Adipose tissue (tissue), 3 donors: ENCODE data around the gene BANF2. TPM values are rescaled to one million over a fixed set of nuclear protein-coding genes. Genes with fewer than 3 reads are reported as not detected.

Source experiments
- H3K27ac ChIP-seq: one replicate; pipeline ENCODE4 v1.5.1; 2013; ENCODE audit warnings: low read depth, low read length
- WGBS, 3 donors: extraction: QIAGEN DNeasy Blood & Tissue Kit; methylation state at CpG; one replicate each; pipeline ENCODE4 v1.1.7; 2013; 5-methylcytosine and 5-hydroxymethylcytosine counted together
- polyA plus RNA-seq, 3 donors: library from polyadenylated mRNA; stranded (reverse); fragments of 200-250 nt; gene quantifications; one replicate each; pipeline ENCODE4 v1.2.3, GENCODE V29; 2013
- donor health status: healthy with polysubstance abuse.
- donor health status: Bipolar disorder and iron deficiency.
- donor health status: healthy.

Gene BANF2
- polyA plus RNA-seq, 3 donors: 0.92 TPM; not detected in 2

DNA sequence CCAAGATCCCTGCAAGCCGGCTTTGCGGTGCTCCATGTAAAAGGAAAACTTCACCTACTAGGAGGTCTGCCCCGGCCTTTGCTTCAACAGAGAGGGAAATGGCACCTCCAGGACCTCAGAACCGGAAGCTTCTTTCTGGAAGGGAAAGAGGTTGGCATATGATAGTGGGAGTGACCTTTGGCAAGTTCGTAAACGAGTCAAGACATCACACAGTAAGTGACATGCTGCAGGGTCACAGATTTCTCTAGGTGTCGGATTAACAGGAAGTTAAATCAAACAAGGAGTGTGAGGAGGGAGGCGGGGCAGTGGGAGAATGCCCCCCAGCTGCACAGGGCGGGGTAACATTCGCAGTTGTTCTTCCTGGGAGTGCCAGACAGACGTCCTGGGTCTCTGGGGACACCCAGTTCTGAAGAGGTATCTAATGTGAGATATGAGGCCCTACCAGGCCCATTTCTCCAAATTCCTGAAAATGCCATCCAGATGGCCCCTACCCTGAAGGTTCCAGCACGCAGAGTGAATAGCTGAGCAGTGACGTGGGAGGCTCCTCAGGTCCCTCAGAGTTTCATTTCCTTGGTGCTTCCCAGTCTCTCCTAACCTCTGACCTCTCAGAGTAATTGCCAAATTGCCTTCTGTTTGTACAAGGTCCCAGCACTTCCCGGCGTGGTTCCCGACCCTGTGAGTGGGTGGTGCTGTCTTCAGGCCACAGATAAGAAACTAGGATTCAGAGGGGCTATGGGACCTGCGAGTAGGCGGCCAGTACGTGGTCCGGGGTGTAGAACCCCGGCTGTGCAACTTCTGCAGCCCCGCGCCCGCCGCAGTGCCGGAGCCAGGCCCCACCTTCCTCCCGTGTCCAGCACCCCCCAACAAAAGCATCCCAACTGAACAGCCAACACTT is 19.6 kb upstream of the BANF2 start:
- WGBS, 3 donors: 10 to 16% (median 15%) methylated on average over 27 of the region's 27 CpGs
- H3K27ac ChIP-seq: peak overlapping the region; percentile 55

- H3K27ac ChIP-seq: peak overlapping the region; percentile 76
- 1% methylated on average over 66 to 109 of the region's 110 CpGs for WGBS, 3 donors
These were observed 18.7 kb upstream of the BANF2 start for GRCh38 chr20:17680836-17681725.

DNA sequence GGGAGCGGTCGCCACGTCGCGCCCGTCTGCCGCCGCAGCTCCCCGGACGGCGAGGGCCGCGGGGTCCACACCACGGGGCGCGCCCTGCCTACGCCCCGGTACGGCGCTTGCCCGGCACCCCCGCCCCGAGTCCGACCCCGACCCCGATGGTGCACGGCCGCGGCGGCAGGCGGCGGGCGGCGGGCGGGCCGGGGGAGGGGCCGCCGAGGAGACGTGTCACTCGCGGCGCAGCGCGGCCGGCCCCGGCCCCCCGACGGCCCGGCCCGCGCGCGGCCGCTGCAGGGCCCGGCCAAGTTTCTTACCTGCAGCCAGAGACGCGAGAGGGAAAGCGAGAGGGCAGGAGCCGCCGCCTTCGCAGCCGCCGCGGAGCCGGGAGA is 18.1 kb upstream of the BANF2 start:
- 1 to 2% (median 1%) methylated on average over 55 to 65 of the region's 65 CpGs for WGBS, 3 donors
- peak overlapping the region; percentile 76 for H3K27ac ChIP-seq

DNA sequence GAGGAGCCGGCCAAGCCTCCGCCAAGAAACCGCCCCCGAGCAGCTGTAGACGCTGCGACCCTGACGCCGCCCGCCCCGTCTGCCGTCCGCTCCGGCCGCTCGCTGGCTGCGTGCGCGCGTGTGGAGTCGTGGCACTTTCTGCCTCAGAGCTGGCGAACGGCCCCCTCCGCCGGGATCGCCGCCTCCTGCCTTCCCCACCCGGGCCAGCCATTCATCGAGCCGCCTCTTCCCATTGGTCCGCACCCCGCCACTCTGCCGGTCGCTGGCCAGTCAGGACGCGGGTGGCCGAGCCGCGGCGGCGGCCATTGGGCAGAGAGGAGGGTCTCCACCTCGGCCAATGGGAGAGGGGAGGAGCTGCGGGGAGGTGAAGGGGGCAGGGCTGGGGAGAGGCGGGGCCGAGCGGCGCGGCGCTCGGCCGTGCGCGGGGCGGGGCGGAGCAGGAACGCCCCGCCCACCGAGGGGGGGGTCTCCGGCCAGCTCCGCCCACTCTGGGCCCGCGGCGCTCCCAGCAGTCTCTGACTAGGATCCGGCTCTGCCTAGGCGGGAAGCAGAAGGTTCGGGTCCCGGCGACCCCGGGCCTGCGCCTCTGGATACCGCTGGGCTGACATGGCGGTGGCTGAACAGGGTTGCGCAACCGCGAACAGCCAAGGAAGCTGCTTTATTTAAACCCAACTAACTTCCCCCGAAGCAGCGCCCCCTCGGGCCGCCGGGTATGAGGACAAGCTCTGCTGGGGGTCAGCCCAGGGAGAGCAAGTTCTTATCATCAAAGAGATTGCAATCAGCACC is 17.5 kb upstream of the BANF2 start, which contains the start of gene RRBP1:
Gene RRBP1 (minus strand): TSS at position 140 of the 786 bp plus-strand sequence. CDS start 21,735 bp downstream, outside the sequence.
- 0 to 1% (median 0%) methylated on average over 59 to 79 of the region's 79 CpGs for WGBS, 3 donors
- peak within 1 kb of the TSS; percentile 76 for H3K27ac ChIP-seq

GRCh38 chr20:17682889-17683198 is 16.9 kb upstream of the BANF2 start:
- H3K27ac ChIP-seq: no peak overlapping the region
- 9 to 39% (median 23%) methylated on average over 10 of the region's 10 CpGs for WGBS, 3 donors

- no peak overlapping the region for H3K27ac ChIP-seq
- 25 to 85% (median 77%) methylated on average over 10 of the region's 10 CpGs for WGBS, 3 donors
These were observed 16.3 kb upstream of the BANF2 start for GRCh38 chr20:17683218-17684076.

GRCh38 chr20:17684077-17684888 is 15.5 kb upstream of the BANF2 start:
- WGBS, 3 donors: 53 to 89% (median 78%) methylated on average over 13 of the region's 13 CpGs
- H3K27ac ChIP-seq: no peak overlapping the region

DNA sequence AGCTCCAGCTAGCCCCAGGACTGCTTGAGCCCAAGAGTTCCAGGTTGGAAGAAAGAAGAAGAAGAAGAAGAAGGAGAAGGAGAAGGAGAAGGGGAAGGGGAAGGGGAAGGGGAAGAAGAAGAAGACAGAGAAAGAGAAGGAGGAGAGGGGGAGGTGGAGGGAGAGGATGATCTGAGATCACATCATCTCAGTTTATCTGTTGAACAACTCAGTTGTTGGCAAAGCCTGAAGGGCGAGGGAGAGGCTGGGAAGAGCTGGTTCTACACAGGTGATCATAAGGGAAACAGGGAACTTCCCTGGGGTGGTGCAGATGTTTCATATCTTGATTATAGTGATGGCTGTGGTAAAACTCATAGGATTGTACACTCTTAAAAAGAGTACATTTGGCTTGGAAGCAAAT is 14.6 kb upstream of the BANF2 start:
- no peak overlapping the region for H3K27ac ChIP-seq
- WGBS, 3 donors: 42 to 68% (median 67%) methylated on average over 1 of the region's 1 CpG

DNA sequence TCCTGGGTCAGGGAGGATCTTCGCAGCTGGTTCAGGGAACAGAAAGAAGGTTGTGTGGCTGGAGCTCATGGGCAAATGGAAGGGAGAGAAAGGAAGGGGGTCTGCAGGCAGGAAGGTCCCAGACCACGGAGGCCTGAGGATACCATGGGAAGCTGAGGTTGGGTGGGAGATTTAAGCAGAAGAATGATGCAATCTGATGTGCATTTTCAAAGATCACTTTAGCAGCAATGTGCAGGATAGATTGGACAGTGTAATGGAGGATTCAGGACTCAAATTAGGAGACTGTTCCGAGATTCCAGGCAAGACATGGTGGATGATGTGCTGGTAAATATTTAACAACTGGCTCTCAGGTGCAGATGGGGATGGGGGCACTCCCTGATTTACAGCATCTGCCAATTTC is 12.0 kb upstream of the BANF2 start:
- H3K27ac ChIP-seq: no peak overlapping the region
- WGBS, 3 donors: 87 to 92% (median 89%) methylated on average over 3 of the region's 3 CpGs

GRCh38 chr20:17688965-17689364 is 10.8 kb upstream of the BANF2 start:
- H3K27ac ChIP-seq: no peak overlapping the region
- WGBS, 3 donors: 21 to 42% (median 38%) methylated on average over 2 of the region's 2 CpGs

- 58 to 84% (median 79%) methylated on average over 2 of the region's 2 CpGs for WGBS, 3 donors
- H3K27ac ChIP-seq: no peak overlapping the region
These were observed 9.6 kb upstream of the BANF2 start for GRCh38 chr20:17690144-17690543.

GRCh38 chr20:17691758-17692157 is 8.0 kb upstream of the BANF2 start:
- WGBS, 3 donors: 39 to 66% (median 62%) methylated on average over 2 of the region's 2 CpGs
- no peak overlapping the region for H3K27ac ChIP-seq

- H3K27ac ChIP-seq: no peak overlapping the region
- WGBS, 3 donors: 21 to 79% (median 67%) methylated on average over 18 of the region's 18 CpGs
These were observed 6.2 kb upstream of the BANF2 start for GRCh38 chr20:17693444-17694001.

DNA sequence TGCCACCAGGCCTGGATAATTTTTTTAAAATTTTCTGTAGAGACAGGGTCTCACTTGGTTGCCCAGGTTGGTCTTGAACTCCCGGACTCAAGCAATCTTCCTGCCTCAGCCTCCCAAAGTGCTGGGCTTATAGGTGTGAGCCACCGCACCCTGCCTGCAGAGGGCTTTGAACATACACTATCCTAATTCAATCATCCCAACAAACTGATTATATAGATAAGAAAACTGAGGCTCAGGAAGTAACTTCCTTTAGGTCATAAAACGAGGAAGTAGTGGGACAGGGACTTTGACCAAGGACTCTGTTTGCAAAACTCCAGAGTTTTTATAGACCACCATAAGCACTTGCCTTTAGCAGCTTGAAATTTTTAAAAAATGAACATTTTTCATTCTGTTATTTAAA is 5.0 kb upstream of the BANF2 start:
- H3K27ac ChIP-seq: no peak overlapping the region
- 66 to 81% (median 70%) methylated on average over 3 of the region's 3 CpGs for WGBS, 3 donors

GRCh38 chr20:17696287-17696686 is 3.5 kb upstream of the BANF2 start:
- WGBS, 3 donors: 87 to 98% (median 94%) methylated on average over 1 of the region's 1 CpG
- no peak overlapping the region for H3K27ac ChIP-seq

DNA sequence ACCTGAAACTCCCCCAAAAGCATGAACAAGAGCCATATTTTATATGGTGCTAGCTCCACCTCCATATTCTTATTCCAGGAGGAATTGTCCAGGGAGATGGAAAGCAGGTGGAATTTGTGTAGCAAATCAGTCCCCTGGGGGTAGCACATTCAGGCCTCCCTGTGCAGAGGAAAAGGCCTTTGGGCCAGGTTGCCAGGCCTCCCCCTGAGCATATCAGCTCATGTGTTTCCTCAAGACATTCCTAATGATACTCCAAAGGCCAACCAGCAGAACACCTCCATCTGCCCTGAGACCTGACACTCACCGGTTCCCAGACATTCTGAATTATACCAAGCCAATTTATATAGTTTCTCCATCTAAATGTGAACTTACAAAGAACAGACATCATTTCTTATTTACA is 2.6 kb upstream of the BANF2 start:
- 44 to 97% (median 88%) methylated on average over 1 of the region's 1 CpG for WGBS, 3 donors
- H3K27ac ChIP-seq: no peak overlapping the region

DNA sequence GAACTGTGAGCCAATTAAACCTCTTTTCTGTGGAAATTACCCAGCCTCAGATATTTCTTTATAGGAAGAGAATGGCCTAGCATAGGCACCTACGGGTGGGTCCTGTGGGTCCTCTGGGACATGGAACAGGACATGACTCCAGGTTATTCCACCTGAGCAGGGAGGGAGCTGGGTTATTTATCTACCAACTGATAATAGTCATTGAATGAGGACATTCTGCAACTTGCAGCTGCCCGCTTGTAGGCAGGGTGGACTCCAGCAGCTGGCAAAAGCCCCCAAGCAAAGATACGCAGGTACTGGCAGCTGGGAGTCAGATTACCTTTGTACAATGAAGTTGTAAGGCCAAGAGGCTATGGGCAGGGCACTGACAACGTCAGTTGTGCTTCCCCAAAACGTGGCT is 1.4 kb upstream of the BANF2 start:
- WGBS, 3 donors: 22 to 70% (median 64%) methylated on average over 5 of the region's 5 CpGs
- H3K27ac ChIP-seq: no peak overlapping the region
